ENCODE data around the gene ALKBH3.

Gene ALKBH3

DNA sequence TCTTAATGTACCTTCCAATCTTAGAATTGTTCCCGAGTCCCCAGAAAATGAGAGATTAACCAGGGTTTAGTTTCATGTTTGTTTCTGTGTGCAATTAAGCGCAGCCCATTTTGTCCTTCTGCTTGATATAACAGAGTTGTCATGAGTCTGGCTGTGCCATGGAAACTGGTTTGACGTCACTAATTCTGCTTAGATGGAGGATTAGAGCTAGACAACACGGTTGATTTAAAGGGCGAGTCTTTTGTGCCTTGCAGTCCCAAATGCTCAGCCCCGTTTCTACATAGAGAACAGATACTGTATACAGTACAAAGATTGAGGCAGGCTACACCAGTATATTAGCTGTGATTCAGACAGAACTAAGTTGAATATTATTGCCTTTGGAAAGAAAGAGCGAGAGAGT lies 45.5 kb upstream of the ALKBH3 start:
- H3K4me3 ChIP-seq (replicated peaks; ENCODE audit: low read depth, low read length): no peak overlapping the region
- TF ChIP-seq CTCF (IDR thresholded peaks at IDR 0.05; ENCODE audit: insufficient read depth, low read length, poor library complexity, severe bottlenecking): no peak
- H3K27me3 ChIP-seq (replicated peaks; ENCODE audit: control insufficient read depth, insufficient read depth, low read length): no peaks in the 10 kb centered on the region
- no peak for DNase-seq (ENCODE audit: extremely low read depth, insufficient read length)
- peaks cover 4% of the 10 kb centered on the region; the same call in 1 of the 2 replicates for H3K36me3 ChIP-seq (ENCODE audit: control insufficient read depth, insufficient read depth, low read length)

DNA sequence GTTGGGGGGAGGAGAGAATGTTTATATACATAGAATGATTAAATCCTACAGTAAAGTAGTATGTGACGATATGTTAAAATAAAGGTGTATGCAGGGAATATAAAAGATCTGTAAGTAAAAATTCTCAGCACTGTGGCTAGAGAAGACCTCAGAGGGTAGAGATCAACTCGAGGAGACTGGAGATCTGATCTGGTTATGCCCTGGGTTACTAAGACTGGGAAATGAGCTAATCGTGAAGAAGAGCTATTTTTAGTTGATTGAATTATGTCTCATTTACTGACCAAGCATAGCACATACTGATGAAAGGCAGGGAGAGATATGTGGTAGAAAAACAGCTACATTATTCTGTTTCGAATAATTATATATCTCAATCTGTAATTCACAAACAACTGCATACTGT lies 42.8 kb upstream of the ALKBH3 start:
- Histone ChIP-seq H3K36me3 (ENCODE audit: control insufficient read depth, insufficient read depth, low read length) (peaks cover 2% of the 10 kb centered on the region; the same call in 1 of the 2 replicates), H3K4me3 (replicated peaks; ENCODE audit: low read depth, low read length) (no peak overlapping the region), H3K27me3 (replicated peaks; ENCODE audit: control insufficient read depth, insufficient read depth, low read length) (no peaks in the 10 kb centered on the region)
- no peak for DNase-seq (ENCODE audit: extremely low read depth, insufficient read length)
- no peak for TF ChIP-seq CTCF (IDR thresholded peaks at IDR 0.05; ENCODE audit: insufficient read depth, low read length, poor library complexity, severe bottlenecking)

DNA sequence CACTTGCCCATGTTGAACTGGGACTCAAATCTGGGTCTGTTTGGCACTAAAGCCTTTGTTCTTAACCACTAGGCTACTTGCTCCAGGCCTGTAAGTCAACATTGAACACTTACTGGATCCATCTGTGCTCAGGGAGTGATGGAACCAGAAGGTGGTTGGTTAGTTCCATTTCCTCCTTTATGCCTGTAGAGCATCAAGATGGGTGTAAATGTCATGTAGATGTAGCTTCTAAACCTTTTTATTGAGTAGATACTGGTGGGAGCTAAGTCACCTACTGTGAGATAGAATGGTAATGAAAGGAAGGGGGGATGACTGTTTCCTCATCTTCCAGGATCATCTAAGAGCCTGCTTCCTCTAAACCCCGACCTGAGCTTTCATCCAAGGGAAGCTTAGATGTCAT lies 38.6 kb upstream of the ALKBH3 start:
- Histone ChIP-seq H3K27me3 (replicated peaks; ENCODE audit: control insufficient read depth, insufficient read depth, low read length) (no peaks in the 10 kb centered on the region), H3K4me3 (replicated peaks; ENCODE audit: low read depth, low read length) (no peak overlapping the region), H3K36me3 (ENCODE audit: control insufficient read depth, insufficient read depth, low read length) (peaks cover 1% of the 10 kb centered on the region)
- TF ChIP-seq CTCF (IDR thresholded peaks at IDR 0.05; ENCODE audit: insufficient read depth, low read length, poor library complexity, severe bottlenecking): no peak
- DNase-seq (ENCODE audit: extremely low read depth, insufficient read length): no peak

- no peak overlapping the region for H3K4me3 ChIP-seq (replicated peaks; ENCODE audit: low read depth, low read length)
- H3K27me3 ChIP-seq (replicated peaks; ENCODE audit: control insufficient read depth, insufficient read depth, low read length): no peaks in the 10 kb centered on the region
- TF ChIP-seq CTCF (IDR thresholded peaks at IDR 0.05; ENCODE audit: insufficient read depth, low read length, poor library complexity, severe bottlenecking): no peak
- DNase-seq (ENCODE audit: extremely low read depth, insufficient read length): no peak
- peaks cover 1% of the 10 kb centered on the region for H3K36me3 ChIP-seq (ENCODE audit: control insufficient read depth, insufficient read depth, low read length)
Observed at GRCh38 chr11:43845816-43846215, 34.8 kb upstream of the ALKBH3 start.

GRCh38 chr11:43852057-43852636 lies 28.5 kb upstream of the ALKBH3 start:
- peak; percentile 42 for DNase-seq (ENCODE audit: extremely low read depth, insufficient read length)
- peak; percentile 78 for TF ChIP-seq CTCF (IDR thresholded peaks at IDR 0.05; ENCODE audit: insufficient read depth, low read length, poor library complexity, severe bottlenecking)
- H3K27me3 ChIP-seq (replicated peaks; ENCODE audit: control insufficient read depth, insufficient read depth, low read length): no peaks in the 10 kb centered on the region

DNA sequence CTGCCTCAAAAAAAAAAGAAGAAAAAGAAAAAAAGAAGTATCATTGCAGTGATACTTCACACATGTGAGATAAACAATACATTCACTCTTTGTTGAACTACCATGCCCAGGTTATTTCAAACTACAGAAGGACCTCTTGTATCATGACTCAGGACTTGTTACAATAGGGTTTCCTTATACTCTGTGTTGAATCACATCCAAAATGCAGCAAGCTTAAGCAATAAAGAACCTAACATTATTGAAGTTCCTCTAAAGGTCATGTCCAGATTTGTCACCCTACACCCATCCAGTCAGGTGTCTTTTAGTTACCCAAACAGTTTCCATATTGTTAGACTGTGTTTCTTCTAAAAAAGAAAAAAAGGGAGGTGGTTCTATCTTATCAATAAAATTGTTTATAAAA lies 26.9 kb upstream of the ALKBH3 start:
- DNase-seq (ENCODE audit: extremely low read depth, insufficient read length): no peak
- TF ChIP-seq CTCF (IDR thresholded peaks at IDR 0.05; ENCODE audit: insufficient read depth, low read length, poor library complexity, severe bottlenecking): no peak
- H3K4me3 ChIP-seq (replicated peaks; ENCODE audit: low read depth, low read length): no peak overlapping the region
- H3K36me3 ChIP-seq (ENCODE audit: control insufficient read depth, insufficient read depth, low read length): no peaks in the 10 kb centered on the region; the same call in none of the 2 replicates
- H3K27me3 ChIP-seq (replicated peaks; ENCODE audit: control insufficient read depth, insufficient read depth, low read length): no peaks in the 10 kb centered on the region

More at GRCh38 chr11:43852057-43852636, 28.5 kb upstream of the ALKBH3 start:
- Histone ChIP-seq H3K36me3 (ENCODE audit: control insufficient read depth, insufficient read depth, low read length) (no peaks in the 10 kb centered on the region; the same call in none of the 2 replicates), H3K4me3 (replicated peaks; ENCODE audit: low read depth, low read length) (no peak overlapping the region)
